Tibial artery (tissue), 4 donors: ENCODE results near the gene USP24.

Experiments
- DNase-seq, 2 donors: peaks; one replicate each; pipeline ENCODE4 v3.0.0-alpha.2; 2019
- H3K27ac ChIP-seq, 2 donors: fragments of 200-600 bp; sonication (generic) in 1 of 2; 1 replicate in 1 of 2; 2 replicates in 1 of 2; pipeline ENCODE4 v1.5.1; 2018 to 2019; ENCODE audit warnings: mild to moderate bottlenecking in 1 of 2
- H3K27me3 ChIP-seq, 2 donors: fragments of 200-600 bp; sonication (generic) in 1 of 2; one replicate each; pipeline versions ENCODE4 v1.5.1 to v1.6.0; 2016 to 2019
- H3K36me3 ChIP-seq, 3 donors: fragments of 200-600 bp; sonication (generic) in 2 of 3; one replicate each; pipeline ENCODE4 v1.5.1; 2016 to 2019; ENCODE audit warnings: mild to moderate bottlenecking in 2 of 3
- H3K4me1 ChIP-seq, 4 donors: fragments of 200-600 bp; sonication (generic) in 2 of 4; 1 replicate in 3 of 4; 2 replicates in 1 of 4; pipeline ENCODE4 v1.5.1; 2016 to 2019
- H3K4me3 ChIP-seq, 2 donors: fragments of 200-600 bp; sonication (generic) in 1 of 2; 1 replicate in 1 of 2; 2 replicates in 1 of 2; pipeline ENCODE4 v1.5.1; 2018 to 2019; ENCODE audit warnings: mild to moderate bottlenecking in 2 of 2
- H3K9me3 ChIP-seq, 3 donors: fragments of 200-600 bp; sonication (generic) in 1 of 3; one replicate each; pipeline ENCODE4 v1.5.1; 2016 to 2019
- intact Hi-C: fragments of 100-400 bp; cut with DNase I; formaldehyde crosslinking; loops from one replicate; pipeline ENCODE4 v1.15.0; 2023; ENCODE audit warnings: low total_unique reads
- TF ChIP-seq, protein P1 (sequence below), 2 experiments: fragments of 200-600 bp in 1 of 2; fragments of 450-650 bp in 1 of 2; IDR thresholded peaks; one replicate each; pipeline ENCODE4 v1.5.1; 2017 to 2019; ENCODE audit warnings: antibody characterized with exemption in 2 of 2, mild to moderate bottlenecking in 1 of 2, moderate library complexity in 1 of 2

Gene USP24

DNA sequence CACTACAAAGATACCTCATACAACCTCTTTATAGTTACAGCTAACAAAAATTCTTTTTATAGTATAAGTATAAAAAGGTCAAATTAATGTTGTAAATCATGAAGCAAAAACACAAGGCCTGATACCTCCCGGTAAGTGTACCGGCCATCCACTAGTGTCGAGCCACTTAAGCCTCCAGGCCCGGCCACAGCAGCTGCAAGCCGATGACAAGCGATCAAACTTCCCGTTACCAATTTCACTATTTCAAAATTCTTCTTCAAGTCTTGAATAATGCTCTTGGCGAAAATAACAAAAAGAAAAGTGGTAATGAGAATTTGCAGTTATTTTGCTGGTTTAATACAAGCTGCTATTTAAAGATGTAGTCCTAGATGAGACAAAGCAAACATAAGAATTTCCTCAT is 67.6 kb downstream of the USP24 start:
- Histone ChIP-seq H3K27me3 (no peaks in the 10 kb centered on the region), H3K4me3 (no peak overlapping the region), H3K9me3 (no peaks in the 10 kb centered on the region), H3K4me1 (no peaks in the 10 kb centered on the region), H3K27ac (no peak overlapping the region), H3K36me3 (peaks cover 32 to 78% (median 63%) of the 10 kb centered on the region in 3 donors)
- TF ChIP-seq, protein P1, sequence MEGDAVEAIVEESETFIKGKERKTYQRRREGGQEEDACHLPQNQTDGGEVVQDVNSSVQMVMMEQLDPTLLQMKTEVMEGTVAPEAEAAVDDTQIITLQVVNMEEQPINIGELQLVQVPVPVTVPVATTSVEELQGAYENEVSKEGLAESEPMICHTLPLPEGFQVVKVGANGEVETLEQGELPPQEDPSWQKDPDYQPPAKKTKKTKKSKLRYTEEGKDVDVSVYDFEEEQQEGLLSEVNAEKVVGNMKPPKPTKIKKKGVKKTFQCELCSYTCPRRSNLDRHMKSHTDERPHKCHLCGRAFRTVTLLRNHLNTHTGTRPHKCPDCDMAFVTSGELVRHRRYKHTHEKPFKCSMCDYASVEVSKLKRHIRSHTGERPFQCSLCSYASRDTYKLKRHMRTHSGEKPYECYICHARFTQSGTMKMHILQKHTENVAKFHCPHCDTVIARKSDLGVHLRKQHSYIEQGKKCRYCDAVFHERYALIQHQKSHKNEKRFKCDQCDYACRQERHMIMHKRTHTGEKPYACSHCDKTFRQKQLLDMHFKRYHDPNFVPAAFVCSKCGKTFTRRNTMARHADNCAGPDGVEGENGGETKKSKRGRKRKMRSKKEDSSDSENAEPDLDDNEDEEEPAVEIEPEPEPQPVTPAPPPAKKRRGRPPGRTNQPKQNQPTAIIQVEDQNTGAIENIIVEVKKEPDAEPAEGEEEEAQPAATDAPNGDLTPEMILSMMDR (IDR thresholded peaks at IDR 0.05), result no peak
- peak in 1 of 2 donors; percentile 27 for DNase-seq
- intact Hi-C loops, result loop anchor here (5.0 kb wide), 1 partner anchor 1440 kb away; no protein-coding TSS in a partner anchor

GRCh38 chr1:55146781-55147180 is 68.4 kb downstream of the USP24 start:
- no peaks in the 10 kb centered on the region for H3K27me3 ChIP-seq
- no peak overlapping the region for H3K4me3 ChIP-seq
- intact Hi-C loops, result loop anchor here (5.0 kb wide), 1 partner anchor 1441 kb away; no protein-coding TSS in a partner anchor
- DNase-seq, result no peak
- no peak overlapping the region for H3K27ac ChIP-seq
- no peaks in the 10 kb centered on the region for H3K4me1 ChIP-seq
- peaks cover 34 to 78% (median 63%) of the 10 kb centered on the region in 3 donors for H3K36me3 ChIP-seq
- TF ChIP-seq, protein P1 (IDR thresholded peaks at IDR 0.05), result no peak
- H3K9me3 ChIP-seq, result no peaks in the 10 kb centered on the region

- no peak overlapping the region for H3K27ac ChIP-seq
- no peak overlapping the region for H3K4me3 ChIP-seq
- H3K36me3 ChIP-seq, result peaks cover 41 to 76% (median 68%) of the 10 kb centered on the region in 3 donors
- intact Hi-C loops, result loop anchor here (5.0 kb wide), 1 partner anchor 1442 kb away; no protein-coding TSS in a partner anchor
- no peak for DNase-seq
- peaks cover 0 to 5% (median 2%) of the 10 kb centered on the region in 4 donors for H3K4me1 ChIP-seq
- no peaks in the 10 kb centered on the region for H3K27me3 ChIP-seq
- H3K9me3 ChIP-seq, result no peaks in the 10 kb centered on the region
- TF ChIP-seq, protein P1 (IDR thresholded peaks at IDR 0.05), result no peak
Measured at GRCh38 chr1:55144886-55145285, 70.3 kb downstream of the USP24 start.

- H3K27ac ChIP-seq, result no peak overlapping the region
- peaks cover 0 to 5% (median 2%) of the 10 kb centered on the region in 4 donors for H3K4me1 ChIP-seq
- no peaks in the 10 kb centered on the region for H3K27me3 ChIP-seq
- H3K36me3 ChIP-seq, result peaks cover 49 to 74% (median 72%) of the 10 kb centered on the region in 3 donors
- TF ChIP-seq, protein P1 (IDR thresholded peaks at IDR 0.05), result no peak
- intact Hi-C loops, result no loop called here
- no peak for DNase-seq
- H3K4me3 ChIP-seq, result no peak overlapping the region
- H3K9me3 ChIP-seq, result no peaks in the 10 kb centered on the region
Measured at GRCh38 chr1:55143684-55144083, 71.5 kb downstream of the USP24 start.

GRCh38 chr1:55141295-55141893 is 73.8 kb downstream of the USP24 start:
- peaks cover 66 to 80% (median 79%) of the 10 kb centered on the region in 3 donors for H3K36me3 ChIP-seq
- peak overlapping the region; percentile 13 to 23 for H3K27ac ChIP-seq

More at GRCh38 chr1:55141295-55141893, 73.8 kb downstream of the USP24 start:
- no peak for DNase-seq
- H3K4me1 ChIP-seq, result peaks cover 0 to 5% (median 2%) of the 10 kb centered on the region in 4 donors
- no peak overlapping the region for H3K4me3 ChIP-seq
- H3K9me3 ChIP-seq, result no peaks in the 10 kb centered on the region
- TF ChIP-seq, protein P1 (IDR thresholded peaks at IDR 0.05), result no peak
- H3K27me3 ChIP-seq, result no peaks in the 10 kb centered on the region
- intact Hi-C loops, result loop anchor here (2.0 kb wide), 1 partner anchor 135 kb away; no protein-coding TSS in a partner anchor
